Retinal pigment epithelial cell (primary cell): ENCODE results near the gene SF3B6.

Experiments
- DNase-seq: peaks from one replicate; pipeline ENCODE4 v3.0.0-alpha.2; 2010; ENCODE audit warnings: low read depth
- H3K4me3 ChIP-seq: 2 replicates; pipeline ENCODE4 v1.5.1; 2011; ENCODE audit warnings: mild to moderate bottlenecking, low read length, control low read depth, moderate library complexity
- TF ChIP-seq, protein P1 (sequence below): conservative IDR thresholded peaks from 2 replicates; pipeline ENCODE4 v1.5.1; 2011; ENCODE audit warnings: low read depth, low read length, control low read depth, inconsistent platforms

Gene SF3B6, protein sequence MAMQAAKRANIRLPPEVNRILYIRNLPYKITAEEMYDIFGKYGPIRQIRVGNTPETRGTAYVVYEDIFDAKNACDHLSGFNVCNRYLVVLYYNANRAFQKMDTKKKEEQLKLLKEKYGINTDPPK

GRCh38 chr2:24075915-24076848 is at the start of gene SF3B6:
SF3B6 (minus strand) TSS chr2:24076326; CDS start chr2:24076229, 97 bp downstream.
- peak; percentile 97 for DNase-seq
- TF ChIP-seq, protein P1, sequence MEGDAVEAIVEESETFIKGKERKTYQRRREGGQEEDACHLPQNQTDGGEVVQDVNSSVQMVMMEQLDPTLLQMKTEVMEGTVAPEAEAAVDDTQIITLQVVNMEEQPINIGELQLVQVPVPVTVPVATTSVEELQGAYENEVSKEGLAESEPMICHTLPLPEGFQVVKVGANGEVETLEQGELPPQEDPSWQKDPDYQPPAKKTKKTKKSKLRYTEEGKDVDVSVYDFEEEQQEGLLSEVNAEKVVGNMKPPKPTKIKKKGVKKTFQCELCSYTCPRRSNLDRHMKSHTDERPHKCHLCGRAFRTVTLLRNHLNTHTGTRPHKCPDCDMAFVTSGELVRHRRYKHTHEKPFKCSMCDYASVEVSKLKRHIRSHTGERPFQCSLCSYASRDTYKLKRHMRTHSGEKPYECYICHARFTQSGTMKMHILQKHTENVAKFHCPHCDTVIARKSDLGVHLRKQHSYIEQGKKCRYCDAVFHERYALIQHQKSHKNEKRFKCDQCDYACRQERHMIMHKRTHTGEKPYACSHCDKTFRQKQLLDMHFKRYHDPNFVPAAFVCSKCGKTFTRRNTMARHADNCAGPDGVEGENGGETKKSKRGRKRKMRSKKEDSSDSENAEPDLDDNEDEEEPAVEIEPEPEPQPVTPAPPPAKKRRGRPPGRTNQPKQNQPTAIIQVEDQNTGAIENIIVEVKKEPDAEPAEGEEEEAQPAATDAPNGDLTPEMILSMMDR, result no peak
- H3K4me3 ChIP-seq, result peak within 1 kb of the TSS; percentile 99

- H3K4me3 ChIP-seq, result peak overlapping the region; percentile 74
- TF ChIP-seq, protein P1, result no peak
Observed at GRCh38 chr2:24123922-24124580, 47.9 kb upstream of the SF3B6 start.

GRCh38 chr2:24123195-24123921 is 47.2 kb upstream of the SF3B6 start, which contains the start of the genes FAM228B and PFN4:
FAM228B (plus strand) TSS chr2:24123469; CDS start chr2:24124362, 893 bp downstream.
PFN4 (minus strand) TSS chr2:24123334; CDS start chr2:24122535, 799 bp downstream.
- peak; percentile 43 for DNase-seq
- TF ChIP-seq, protein P1, result no peak
- peak within 1 kb of the TSS; percentile 74 for H3K4me3 ChIP-seq

More at GRCh38 chr2:24123922-24124580, 47.9 kb upstream of the SF3B6 start:
- DNase-seq, result no peak

- TF ChIP-seq, protein P1, result no peak
- H3K4me3 ChIP-seq, result peak overlapping the region; percentile 74
- no peak for DNase-seq
Observed at GRCh38 chr2:24122366-24123194, 46.5 kb upstream of the SF3B6 start.

DNA sequence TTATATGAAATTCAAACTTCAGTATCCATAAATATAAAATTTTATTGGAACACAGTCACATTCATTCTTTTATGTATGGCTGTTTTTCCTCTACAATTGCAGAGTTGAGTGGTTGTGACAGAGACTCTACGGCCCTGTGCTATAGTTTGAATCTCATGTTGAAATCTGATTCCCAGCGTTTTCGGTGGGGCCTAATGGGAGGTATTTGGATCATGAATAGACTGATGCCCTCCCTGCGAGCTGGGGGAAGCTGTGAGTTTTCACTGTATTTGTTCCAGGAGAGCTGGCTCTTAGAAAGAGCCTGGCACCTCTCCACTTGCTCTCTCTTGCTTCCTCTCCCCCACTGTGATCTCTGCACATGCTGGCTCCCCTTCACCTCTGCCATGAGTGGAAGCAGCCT is 45.3 kb upstream of the SF3B6 start:
- TF ChIP-seq, protein P1, result no peak
- no peak for DNase-seq
- no peak overlapping the region for H3K4me3 ChIP-seq

DNA sequence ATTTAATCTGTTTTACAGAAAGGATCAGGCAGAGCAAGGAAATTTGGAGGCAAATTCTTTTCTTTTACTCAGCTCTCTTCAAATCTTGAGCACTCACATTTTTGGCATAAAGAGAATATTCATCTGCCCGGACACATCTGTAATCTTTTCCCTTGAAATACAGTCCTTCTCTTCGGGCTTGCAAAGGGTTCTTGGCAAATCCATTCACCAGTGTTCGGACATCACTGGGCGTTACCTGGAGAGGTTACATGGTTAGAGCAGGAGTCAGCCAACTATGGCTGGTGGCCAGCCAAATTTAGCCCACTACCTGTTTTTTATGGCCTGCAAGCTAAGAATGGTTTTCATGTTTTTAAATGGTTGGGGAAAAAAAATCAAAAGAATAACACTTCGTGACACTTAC is 44.9 kb upstream of the SF3B6 start:
- DNase-seq, result no peak
- TF ChIP-seq, protein P1, result no peak
- no peak overlapping the region for H3K4me3 ChIP-seq
